Cardiac muscle cell (in vitro differentiated cells and primary cell): ENCODE data around the gene DSG1. TPM values are rescaled to one million over a fixed set of nuclear protein-coding genes. Genes with fewer than 3 reads are reported as not detected.
"Not testable (repeated sequence)": the region's sequence is repeated elsewhere in the genome, so short reads cannot be mapped to it uniquely, and the experiment has no call there.

Experiments used
- DNase-seq, 2 donors: peaks; one replicate each; pipeline versions ENCODE4 v3.0.0 to v3.0.0-alpha.2; 2010 to 2017; ENCODE audit warnings: low read depth in 1 of 2, low spot score in 1 of 2
- H3K27ac ChIP-seq: fragments of 200-600 bp; sonication (generic); 2 replicates; pipeline ENCODE4 v1.5.1; 2016
- H3K27me3 ChIP-seq: fragments of 200-600 bp; sonication (generic); 2 replicates; pipeline ENCODE4 v1.6.0; 2016; ENCODE audit warnings: control low read depth
- H3K36me3 ChIP-seq: fragments of 200-600 bp; sonication (generic); 2 replicates; pipeline ENCODE4 v1.5.1; 2016; ENCODE audit warnings: control low read depth
- H3K4me1 ChIP-seq: fragments of 200-600 bp; sonication (generic); 2 replicates; pipeline ENCODE4 v1.8.1; 2017; ENCODE audit warnings: low read depth, mild to moderate bottlenecking, mixed run types
- H3K4me3 ChIP-seq: fragments of 200-600 bp; sonication (generic); 2 replicates; pipeline ENCODE4 v1.5.1; 2016; ENCODE audit warnings: mild to moderate bottlenecking
- H3K9me3 ChIP-seq: fragments of 200-600 bp; sonication (generic); 2 replicates; pipeline ENCODE4 v1.5.1; 2017; ENCODE audit warnings: low read depth, mild to moderate bottlenecking, control low read depth
- CTCF ChIP-seq: IDR thresholded peaks from 2 replicates; pipeline ENCODE4 v1.5.1; 2012; ENCODE audit warnings: low read depth, mild to moderate bottlenecking, low read length
- polyA plus RNA-seq: library from polyadenylated mRNA; unstranded; fragments of >200 nt; fragmentation: Nextera tagmentation; extraction: Ambion mirVana; gene quantifications from 2 replicates; pipeline ENCODE4 v1.2.1, GENCODE V29; 2016
- total RNA-seq: library from RNA; depleted of rRNA; stranded (reverse); fragments of >200 nt; gene quantifications from 2 replicates; pipeline ENCODE4 v1.2.3, GENCODE V29; 2016

Gene DSG1
- total and polyA plus RNA-seq, 2 experiments from 2014 or later: not detected

DNA sequence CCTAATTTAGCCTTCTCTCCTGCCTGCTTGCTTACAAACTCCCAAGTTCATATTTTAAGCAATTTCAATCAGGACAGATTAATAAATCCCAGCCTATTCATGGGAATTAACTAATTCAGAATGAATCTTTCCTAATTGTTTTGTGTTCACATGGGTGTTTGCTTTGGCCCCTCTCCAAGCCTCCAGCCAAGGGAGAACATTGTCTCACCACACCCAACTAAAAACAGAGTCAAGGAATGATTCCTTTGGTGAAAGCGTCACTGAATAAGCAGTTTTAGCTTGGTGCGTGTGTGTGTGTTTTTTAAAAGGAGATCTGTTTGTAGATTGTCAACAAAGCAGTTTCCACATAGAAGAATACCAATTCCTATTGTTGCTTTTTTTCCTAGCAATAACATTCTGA lies 43.0 kb upstream of the DSG1 start:
- H3K27me3 ChIP-seq: no peaks in the 10 kb centered on the region
- no peaks in the 10 kb centered on the region for H3K9me3 ChIP-seq
- H3K4me3 ChIP-seq: no peak overlapping the region
- peaks cover 6% of the 10 kb centered on the region for H3K4me1 ChIP-seq
- H3K27ac ChIP-seq: no peak overlapping the region
- peak in 1 of 2 donors; percentile 36 for DNase-seq
- TF ChIP-seq CTCF: no peak
- no peaks in the 10 kb centered on the region for H3K36me3 ChIP-seq

DNA sequence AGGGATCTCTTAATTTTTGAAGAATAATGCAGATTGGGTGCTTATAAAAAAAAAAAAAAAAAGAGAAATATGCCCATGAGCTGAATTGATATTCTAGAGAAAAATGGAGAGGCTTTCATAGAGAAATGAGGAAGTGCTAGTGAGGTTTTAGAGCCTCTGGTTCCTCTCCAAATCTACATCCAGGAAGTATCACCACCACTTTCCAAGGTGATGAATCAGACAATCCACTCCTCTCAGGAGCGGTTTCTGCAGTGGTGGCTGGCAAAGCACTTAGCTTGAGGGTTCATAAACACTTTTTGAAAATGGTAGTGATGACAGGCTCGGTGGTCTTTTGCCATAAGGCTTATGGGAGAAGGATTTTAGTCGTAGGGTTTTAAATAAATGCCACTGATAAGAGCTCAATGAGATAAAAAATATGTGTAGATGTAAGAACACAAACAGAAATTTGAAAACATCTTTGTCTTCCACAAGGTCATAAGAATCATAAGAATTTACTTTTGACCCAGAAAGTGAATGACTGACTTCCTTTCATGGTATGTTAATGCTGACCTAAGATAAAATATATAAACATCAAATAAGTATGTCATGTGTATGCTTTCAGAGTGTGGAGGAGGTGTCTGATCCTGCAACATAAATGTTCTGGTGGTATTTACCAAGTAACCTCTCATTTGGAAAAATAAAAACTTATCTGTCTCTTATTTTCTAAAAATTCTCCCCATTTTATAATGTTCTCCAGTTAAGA lies 42.1 kb upstream of the DSG1 start:
- DNase-seq: peak in 1 of 2 donors; percentile 22
- TF ChIP-seq CTCF: no peak
- peaks cover 6% of the 10 kb centered on the region for H3K4me1 ChIP-seq
- H3K27ac ChIP-seq: no peak overlapping the region
- H3K4me3 ChIP-seq: no peak overlapping the region
- H3K27me3 ChIP-seq: no peaks in the 10 kb centered on the region
- no peaks in the 10 kb centered on the region for H3K9me3 ChIP-seq
- no peaks in the 10 kb centered on the region for H3K36me3 ChIP-seq

- H3K27ac ChIP-seq: no peak overlapping the region
- H3K27me3 ChIP-seq: no peaks in the 10 kb centered on the region
- peak; percentile 5 to 9 for DNase-seq
- H3K4me3 ChIP-seq: no peak overlapping the region
- H3K36me3 ChIP-seq: no peaks in the 10 kb centered on the region
- H3K4me1 ChIP-seq: peaks cover 21% of the 10 kb centered on the region
- H3K9me3 ChIP-seq: no peaks in the 10 kb centered on the region
- TF ChIP-seq CTCF: no peak
These were observed 39.3 kb upstream of the DSG1 start for GRCh38 chr18:31278609-31279071.

- DNase-seq: no peak
- H3K4me1 ChIP-seq: peaks cover 15% of the 10 kb centered on the region
- H3K27ac ChIP-seq: no peak overlapping the region
- no peaks in the 10 kb centered on the region for H3K36me3 ChIP-seq
- H3K4me3 ChIP-seq: no peak overlapping the region
- H3K9me3 ChIP-seq: no peaks in the 10 kb centered on the region
- H3K27me3 ChIP-seq: no peaks in the 10 kb centered on the region
- TF ChIP-seq CTCF: no peak
These were observed 37.5 kb upstream of the DSG1 start for GRCh38 chr18:31280502-31280901.

GRCh38 chr18:31281437-31281836 lies 36.5 kb upstream of the DSG1 start:
- Histone ChIP-seq H3K4me1 (peaks cover 15% of the 10 kb centered on the region), H3K4me3 (no peak overlapping the region), H3K9me3 (no peaks in the 10 kb centered on the region), H3K27ac (no peak overlapping the region), H3K27me3 (no peaks in the 10 kb centered on the region), H3K36me3 (no peaks in the 10 kb centered on the region)
- DNase-seq: no peak
- TF ChIP-seq CTCF: no peak

DNA sequence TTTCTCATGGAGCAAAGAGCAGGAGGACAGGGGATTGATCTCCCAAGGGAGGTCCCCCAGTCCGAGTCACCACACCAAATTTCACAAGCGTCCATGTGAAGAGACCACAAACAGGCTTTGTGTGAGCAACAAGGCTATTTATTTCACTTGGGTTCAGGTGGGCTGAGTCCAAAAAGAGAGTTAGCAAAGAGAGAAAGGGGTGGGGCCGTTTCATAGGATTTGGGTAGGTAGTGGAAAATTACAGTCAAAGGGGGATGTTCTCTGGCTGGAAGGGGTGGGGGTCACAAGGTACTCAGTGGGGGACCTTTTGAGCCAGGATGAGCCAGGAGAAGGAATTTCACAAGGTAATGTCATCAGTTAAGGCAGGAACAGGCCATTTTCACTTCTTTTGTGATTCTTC lies 28.5 kb upstream of the DSG1 start:
- H3K4me3 ChIP-seq, H3K27me3 ChIP-seq, H3K36me3 ChIP-seq, DNase-seq, H3K4me1 ChIP-seq, H3K27ac ChIP-seq, H3K9me3 ChIP-seq: not testable (repeated sequence)
